OCI-LY1 (cell line): Measurements from ENCODE around the gene SLC4A8.

Experiments
- CTCF ChIP-seq: fragments of 200-600 bp; sonication (generic), shearing (Covaris generic); IDR thresholded peaks from 2 replicates; pipeline ENCODE4 v1.5.1; 2017; ENCODE audit warnings: mild to moderate bottlenecking, antibody characterized with exemption, low read length, moderate library complexity, mixed read lengths
- EZH2 ChIP-seq: fragments of 200-600 bp; sonication (generic), shearing (Covaris generic); IDR thresholded peaks from 2 replicates; pipeline ENCODE4 v1.8.0; 2017; ENCODE audit warnings: borderline replicate concordance, mixed run types, mild to moderate bottlenecking, antibody characterized with exemption, low read length, moderate library complexity, mixed read lengths

- no peak for TF ChIP-seq CTCF
- no peak for TF ChIP-seq EZH2
These were observed 14.8 kb upstream of the SLC4A8 start for GRCh38 chr12:51409846-51410245.
